Kidney (tissue), 14 donors: ENCODE data around the gene PPIE. TPM values are rescaled to one million over a fixed set of nuclear protein-coding genes. Genes with fewer than 3 reads are reported as not detected.

Experiments
- DNase-seq, 5 donors: peaks; one replicate each; pipeline ENCODE4 v3.0.0-alpha.2; 2013 to 2020
- FAIRE-seq: peaks from 2 replicates; lab custom pipeline; 2012; peaks lifted over from hg19 to GRCh38; lab: Jason Lieb, UNC
- H3K27ac ChIP-seq, 2 donors: one replicate each; pipeline ENCODE4 v1.7.0; 2013; ENCODE audit warnings: low read depth in 2 of 2, low read length in 2 of 2, inconsistent platforms in 1 of 2
- H3K27me3 ChIP-seq: one replicate; pipeline ENCODE4 v1.7.1; 2013; ENCODE audit warnings: low read length, inconsistent platforms; ENCODE audit not compliant: control insufficient read depth, insufficient read depth
- H3K36me3 ChIP-seq, 3 donors: one replicate each; pipeline versions ENCODE4 v1.7.0 to v1.7.1; 2013; ENCODE audit warnings: low read length in 3 of 3, control low read depth in 1 of 3, inconsistent platforms in 1 of 3; ENCODE audit not compliant: insufficient read depth in 3 of 3, control insufficient read depth in 2 of 3
- H3K4me1 ChIP-seq, 3 donors: one replicate each; pipeline versions ENCODE4 v1.7.0 to v1.7.1; 2013; ENCODE audit warnings: low read length in 3 of 3, inconsistent platforms in 1 of 3, low read depth in 1 of 3; ENCODE audit not compliant: control insufficient read depth in 2 of 3, insufficient read depth in 2 of 3
- H3K4me3 ChIP-seq, 3 donors: one replicate each; pipeline versions ENCODE4 v1.7.0 to v1.8.1; 2013; ENCODE audit warnings: low read length in 3 of 3, control low read depth in 1 of 3, inconsistent platforms in 1 of 3
- H3K9ac ChIP-seq, 3 donors: one replicate each; pipeline versions ENCODE4 v1.7.0 to v1.7.1; 2013; ENCODE audit warnings: low read length in 3 of 3, control low read depth in 1 of 3, inconsistent platforms in 1 of 3
- H3K9me3 ChIP-seq, 3 donors: one replicate each; pipeline versions ENCODE4 v1.7.0 to v1.7.1; 2013; ENCODE audit warnings: low read length in 3 of 3, control low read depth in 1 of 3, inconsistent platforms in 1 of 3; ENCODE audit not compliant: control insufficient read depth in 2 of 3, insufficient read depth in 1 of 3
- intact Hi-C: fragments of 100-400 bp; cut with DNase I; formaldehyde crosslinking; loops from one replicate; pipeline ENCODE4 v1.11.1; 2022
- polyA plus RNA-seq: library from polyadenylated mRNA; stranded (reverse); fragments of 350-450 nt; fragmentation: Illumina TruSeq; extraction: RNeasy Lipid Tissue Mini Kit (QIAGEN cat#74804); gene quantifications from one replicate; pipeline ENCODE4 v1.2.3, GENCODE V29; 2014; ENCODE audit warnings: low read depth, low replicate concordance; ENCODE audit not compliant: insufficient read depth
- total RNA-seq: library from RNA; stranded (reverse); fragmentation: NEBNext Ultra II Directional; extraction: Animal tissue kit (Norgen Biotek cat#: 25700); gene quantifications from one replicate; pipeline ENCODE4 v1.2.1, GENCODE V29; 2021
- TF ChIP-seq, protein P1 (sequence below): IDR thresholded peaks from 3 replicates; pipeline ENCODE4 v1.5.1; 2012; ENCODE audit warnings: mild to moderate bottlenecking, moderate library complexity, borderline replicate concordance; ENCODE audit not compliant: insufficient read depth; ENCODE audit errors: extremely low read depth
- donor health status: control.
- donor health status: control.
- donor health status: control.
- donor health status: control.
- donor health status: control.
- donor health status: DM: yes; HTN: yes; CAD: no.
- donor health status: Normal renal cell carcinoma (clear cell type).

PPIE gene
- total and polyA plus RNA-seq, 2 donors from 2014 or later = 52.0 to 58.6 TPM

DNA sequence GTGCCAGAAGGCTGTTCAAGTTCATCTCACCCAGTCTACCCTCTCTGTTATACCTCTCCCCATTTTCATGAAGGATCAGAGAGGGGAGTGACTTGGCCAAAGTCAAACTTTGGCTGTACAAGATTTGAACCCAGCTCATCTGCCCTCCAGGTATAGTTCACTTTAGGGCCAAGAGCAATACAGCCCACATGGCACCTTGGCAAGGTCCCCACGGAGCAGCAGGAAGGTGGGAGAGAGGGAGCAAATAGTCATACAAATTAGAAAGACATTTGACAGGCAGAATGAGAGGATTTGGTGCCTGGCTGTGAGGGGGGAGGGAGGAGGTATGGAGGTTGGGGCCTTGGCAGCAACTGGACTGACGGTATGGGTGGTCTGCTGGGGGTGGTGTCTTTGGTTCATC, 48.5 kb upstream of the PPIE start:
- H3K27ac ChIP-seq = no peak overlapping the region
- H3K4me3 ChIP-seq = no peak overlapping the region
- H3K9ac ChIP-seq = no peak overlapping the region
- no peaks in the 10 kb centered on the region for H3K9me3 ChIP-seq
- intact Hi-C loops = no loop called here
- peaks cover 0 to 6% (median 0%) of the 10 kb centered on the region in 3 donors for H3K4me1 ChIP-seq
- no peak for FAIRE-seq
- DNase-seq = no peak
- peaks cover 18% of the 10 kb centered on the region for H3K27me3 ChIP-seq
- TF ChIP-seq, protein P1, sequence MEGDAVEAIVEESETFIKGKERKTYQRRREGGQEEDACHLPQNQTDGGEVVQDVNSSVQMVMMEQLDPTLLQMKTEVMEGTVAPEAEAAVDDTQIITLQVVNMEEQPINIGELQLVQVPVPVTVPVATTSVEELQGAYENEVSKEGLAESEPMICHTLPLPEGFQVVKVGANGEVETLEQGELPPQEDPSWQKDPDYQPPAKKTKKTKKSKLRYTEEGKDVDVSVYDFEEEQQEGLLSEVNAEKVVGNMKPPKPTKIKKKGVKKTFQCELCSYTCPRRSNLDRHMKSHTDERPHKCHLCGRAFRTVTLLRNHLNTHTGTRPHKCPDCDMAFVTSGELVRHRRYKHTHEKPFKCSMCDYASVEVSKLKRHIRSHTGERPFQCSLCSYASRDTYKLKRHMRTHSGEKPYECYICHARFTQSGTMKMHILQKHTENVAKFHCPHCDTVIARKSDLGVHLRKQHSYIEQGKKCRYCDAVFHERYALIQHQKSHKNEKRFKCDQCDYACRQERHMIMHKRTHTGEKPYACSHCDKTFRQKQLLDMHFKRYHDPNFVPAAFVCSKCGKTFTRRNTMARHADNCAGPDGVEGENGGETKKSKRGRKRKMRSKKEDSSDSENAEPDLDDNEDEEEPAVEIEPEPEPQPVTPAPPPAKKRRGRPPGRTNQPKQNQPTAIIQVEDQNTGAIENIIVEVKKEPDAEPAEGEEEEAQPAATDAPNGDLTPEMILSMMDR = no peak
- no peaks in the 10 kb centered on the region for H3K36me3 ChIP-seq

DNA sequence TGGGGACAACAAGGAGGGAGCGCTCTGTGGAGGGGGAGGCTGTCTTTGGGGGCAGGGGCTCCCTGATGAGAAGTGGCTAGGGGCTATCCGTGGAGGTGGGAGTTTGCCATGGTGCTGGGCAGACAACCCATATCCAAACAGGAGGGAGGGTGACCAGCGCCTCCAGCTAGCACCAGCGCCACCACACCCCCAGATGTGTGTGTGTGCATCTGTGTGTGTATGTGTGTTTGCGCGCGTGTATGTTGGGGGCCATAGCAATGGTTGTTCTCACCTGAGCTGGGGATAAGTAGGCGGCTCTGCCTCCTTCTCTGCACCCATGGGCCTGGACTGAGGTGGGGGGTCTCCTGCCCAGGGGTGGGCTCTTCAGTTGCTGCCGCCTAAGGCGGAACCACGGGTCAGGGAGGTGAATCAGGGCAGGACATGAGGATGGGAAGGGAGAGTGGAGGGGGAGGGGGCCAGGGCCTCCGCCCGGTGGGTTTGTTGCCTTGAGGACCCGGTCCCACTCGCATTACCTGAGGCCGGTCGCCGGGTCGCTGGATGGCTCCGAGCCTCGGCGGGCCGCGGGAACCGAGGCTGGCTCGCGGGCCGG, 47.8 kb upstream of the PPIE start:
- peaks cover 18% of the 10 kb centered on the region for H3K27me3 ChIP-seq
- intact Hi-C loops = no loop called here
- no peaks in the 10 kb centered on the region for H3K9me3 ChIP-seq
- DNase-seq (no peak), FAIRE-seq (no peak)
- H3K4me3 ChIP-seq = peak overlapping the region in 1 of 3 donors; percentile 39
- no peak overlapping the region for H3K27ac ChIP-seq
- H3K9ac ChIP-seq = no peak overlapping the region
- TF ChIP-seq, protein P1 = no peak
- H3K4me1 ChIP-seq = peaks cover 0 to 6% (median 0%) of the 10 kb centered on the region in 3 donors
- H3K36me3 ChIP-seq = no peaks in the 10 kb centered on the region

DNA sequence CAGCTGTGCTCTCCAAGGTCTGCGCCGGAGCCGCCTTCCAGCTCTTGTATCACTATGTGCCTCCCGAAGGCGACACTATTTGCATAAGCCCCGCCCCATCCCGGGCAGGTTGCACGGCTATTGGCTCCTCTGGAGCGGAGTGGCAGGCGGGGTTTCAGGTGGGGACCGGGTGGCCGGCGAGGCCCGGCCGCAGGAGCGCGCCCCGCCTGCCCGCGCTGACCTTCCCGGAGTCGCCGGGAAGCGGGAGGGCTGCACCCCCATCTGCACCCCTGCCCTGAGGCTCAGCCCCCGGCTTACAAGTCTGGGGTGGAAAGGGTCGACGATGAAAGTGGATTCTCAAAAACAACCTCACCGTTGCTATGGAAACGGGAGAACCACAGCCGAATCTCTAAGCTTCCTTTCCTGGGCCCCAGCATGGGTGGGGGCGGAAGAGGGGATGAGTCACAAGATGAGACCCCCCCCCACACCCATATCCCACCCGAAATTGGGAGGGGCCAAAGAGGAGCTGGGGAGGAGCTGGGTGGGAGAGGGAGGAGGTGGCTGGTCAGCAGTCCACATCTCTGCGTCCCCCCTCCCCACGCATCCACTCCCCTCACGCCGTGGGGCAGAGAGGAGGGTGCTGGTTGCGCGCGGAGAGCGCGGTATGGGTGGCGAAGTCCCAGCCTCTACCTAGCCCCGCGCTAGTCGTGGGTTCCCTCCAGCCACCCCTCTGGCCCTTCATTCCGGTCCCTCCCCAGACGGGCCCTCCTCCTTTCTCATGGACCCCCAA, 47.1 kb upstream of the PPIE start, which contains the start of gene HPCAL4:
HPCAL4 (minus strand) TSS at position 51 of the 769 bp plus-strand sequence. CDS start 6,830 bp downstream, outside the sequence.
- peaks cover 0 to 6% (median 0%) of the 10 kb centered on the region in 3 donors for H3K4me1 ChIP-seq
- H3K9ac ChIP-seq = no peak within 1 kb of the TSS
- FAIRE-seq (no peak), DNase-seq (peak; percentile 95 to 97 (median 96))
- H3K27ac ChIP-seq = no peak within 1 kb of the TSS
- H3K27me3 ChIP-seq = peaks cover 18% of the 10 kb centered on the region
- no peaks in the 10 kb centered on the region for H3K9me3 ChIP-seq
- peak within 1 kb of the TSS in 2 of 3 donors; percentile 2 to 41 for H3K4me3 ChIP-seq
- no peaks in the 10 kb centered on the region for H3K36me3 ChIP-seq
- intact Hi-C loops = no loop called here
- TF ChIP-seq, protein P1 = no peak
